SK-N-SH treated with all-trans-retinoic acid at 6 μM for 48 hours (cell line): ENCODE data around the gene LAMB4.
A peak's percentile ranks its signal among the peaks of the same experiment; 100 is the strongest.

ENCODE experiments used
- ATAC-seq: fragments of 200-7000 bp; cut with Tn5 transposase; 3 replicates; pipeline ENCODE4 v1.9.1; 2020; ENCODE audit warnings: mild to moderate bottlenecking, moderate library complexity
- ARNTL ChIP-seq: fragments of 450-650 bp; formaldehyde crosslinking; IDR thresholded peaks from 2 replicates; pipeline ENCODE4 v1.5.0; 2020; ENCODE audit warnings: low read depth, mild to moderate bottlenecking, moderate library complexity, borderline replicate concordance
- BACH2 ChIP-seq: fragments of 250-450 bp; sonication (Bioruptor Pico); IDR thresholded peaks from 2 replicates; pipeline ENCODE4 v1.9.0; 2021; ENCODE audit warnings: mild to moderate bottlenecking, borderline replicate concordance
- CSDC2 ChIP-seq: fragments of 250-450 bp; sonication (Bioruptor Pico); IDR thresholded peaks from 2 replicates; pipeline ENCODE4 v1.5.0; 2020; ENCODE audit warnings: mild to moderate bottlenecking, moderate library complexity
- ESRRG ChIP-seq: fragments of 250-450 bp; sonication (Bioruptor Pico); IDR thresholded peaks from 2 replicates; pipeline ENCODE4 v1.6.1; 2021; ENCODE audit warnings: mild to moderate bottlenecking
- GLIS3 ChIP-seq: fragments of 250-450 bp; sonication (Bioruptor Pico); IDR thresholded peaks from 2 replicates; pipeline ENCODE4 v1.5.0; 2020; ENCODE audit warnings: mild to moderate bottlenecking, moderate library complexity
- ISL1 ChIP-seq: fragments of 250-450 bp; sonication (Bioruptor Pico); IDR thresholded peaks from 2 replicates; pipeline ENCODE4 v2.1.2; 2022; ENCODE audit warnings: mild to moderate bottlenecking, moderate library complexity
- OSR1 ChIP-seq: fragments of 250-450 bp; sonication (Bioruptor Pico); IDR thresholded peaks from 2 replicates; pipeline ENCODE4 v1.8.0; 2022; ENCODE audit warnings: moderate library complexity, mild to moderate bottlenecking, inconsistent platforms
- PPARA ChIP-seq: fragments of 250-450 bp; sonication (Bioruptor Pico); IDR thresholded peaks from 2 replicates; pipeline ENCODE4 v1.5.0; 2020; ENCODE audit warnings: mild to moderate bottlenecking, borderline replicate concordance
- RARB ChIP-seq: fragments of 250-450 bp; sonication (Bioruptor Pico); IDR thresholded peaks from 2 replicates; pipeline ENCODE4 v1.8.0; 2021; ENCODE audit warnings: mild to moderate bottlenecking, moderate library complexity
- SNAI2 ChIP-seq: fragments of 250-450 bp; sonication (Bioruptor Pico); IDR thresholded peaks from 2 replicates; pipeline ENCODE4 v1.5.0; 2020; ENCODE audit warnings: mild to moderate bottlenecking, moderate library complexity
- TCF4 ChIP-seq: fragments of 250-450 bp; sonication (Bioruptor Pico); IDR thresholded peaks from 2 replicates; pipeline ENCODE4 v1.8.0; 2021; ENCODE audit warnings: mild to moderate bottlenecking, moderate library complexity, borderline replicate concordance
- TOX ChIP-seq: fragments of 250-450 bp; sonication (Bioruptor Pico); IDR thresholded peaks from 2 replicates; pipeline ENCODE4 v1.8.0; 2021; ENCODE audit warnings: mild to moderate bottlenecking, moderate library complexity, borderline replicate concordance
- ZC3H10 ChIP-seq: fragments of 250-450 bp; sonication (Bioruptor Pico); IDR thresholded peaks from 2 replicates; pipeline ENCODE4 v1.5.1; 2021; ENCODE audit warnings: mild to moderate bottlenecking, moderate library complexity
- ZFP3 ChIP-seq: fragments of 250-450 bp; sonication (Bioruptor Pico); IDR thresholded peaks from 2 replicates; pipeline ENCODE4 v1.5.0; 2020; ENCODE audit warnings: mild to moderate bottlenecking, moderate library complexity
- ZFP30 ChIP-seq: fragments of 450-650 bp; formaldehyde crosslinking; IDR thresholded peaks from 2 replicates; pipeline ENCODE4 v1.5.0; 2022; ENCODE audit warnings: mild to moderate bottlenecking, moderate library complexity
- ZNF565 ChIP-seq: fragments of 450-650 bp; formaldehyde crosslinking; conservative IDR thresholded peaks from 2 replicates; pipeline ENCODE4 v1.5.0; 2020; ENCODE audit warnings: low read depth, mild to moderate bottlenecking, moderate library complexity
- ZNF70 ChIP-seq: fragments of 450-650 bp; formaldehyde crosslinking; IDR thresholded peaks from 2 replicates; pipeline ENCODE4 v1.5.0; 2020; ENCODE audit warnings: mild to moderate bottlenecking, moderate library complexity
- ZNF8 ChIP-seq: fragments of 450-650 bp; formaldehyde crosslinking; IDR thresholded peaks from 2 replicates; pipeline ENCODE4 v1.5.0; 2020; ENCODE audit warnings: mild to moderate bottlenecking, moderate library complexity
- TF ChIP-seq, protein P1 (sequence below): fragments of 250-450 bp; sonication (Bioruptor Pico); IDR thresholded peaks from 2 replicates; pipeline ENCODE4 v1.5.1; 2021; ENCODE audit warnings: mild to moderate bottlenecking, moderate library complexity
- TF ChIP-seq, protein P2 (sequence below): fragments of 250-450 bp; sonication (Bioruptor Pico); IDR thresholded peaks from 2 replicates; pipeline ENCODE4 v1.5.1; 2020; ENCODE audit warnings: low read depth, mild to moderate bottlenecking, moderate library complexity
- TF ChIP-seq, protein P3 (sequence below): fragments of 250-450 bp; sonication (Bioruptor Pico); IDR thresholded peaks from 2 replicates; pipeline ENCODE4 v1.5.0; 2020; ENCODE audit warnings: mild to moderate bottlenecking, moderate library complexity
- TF ChIP-seq, protein P4 (sequence below): fragments of 250-450 bp; sonication (Bioruptor Pico); IDR thresholded peaks from 2 replicates; pipeline ENCODE4 v1.8.0; 2020; ENCODE audit warnings: mild to moderate bottlenecking, moderate library complexity, borderline replicate concordance
- TF ChIP-seq, protein P5 (sequence below): fragments of 250-450 bp; sonication (Bioruptor Pico); IDR thresholded peaks from 2 replicates; pipeline ENCODE4 v1.8.0; 2021; ENCODE audit warnings: low read depth, mild to moderate bottlenecking, moderate library complexity, borderline replicate concordance

Gene LAMB4

DNA sequence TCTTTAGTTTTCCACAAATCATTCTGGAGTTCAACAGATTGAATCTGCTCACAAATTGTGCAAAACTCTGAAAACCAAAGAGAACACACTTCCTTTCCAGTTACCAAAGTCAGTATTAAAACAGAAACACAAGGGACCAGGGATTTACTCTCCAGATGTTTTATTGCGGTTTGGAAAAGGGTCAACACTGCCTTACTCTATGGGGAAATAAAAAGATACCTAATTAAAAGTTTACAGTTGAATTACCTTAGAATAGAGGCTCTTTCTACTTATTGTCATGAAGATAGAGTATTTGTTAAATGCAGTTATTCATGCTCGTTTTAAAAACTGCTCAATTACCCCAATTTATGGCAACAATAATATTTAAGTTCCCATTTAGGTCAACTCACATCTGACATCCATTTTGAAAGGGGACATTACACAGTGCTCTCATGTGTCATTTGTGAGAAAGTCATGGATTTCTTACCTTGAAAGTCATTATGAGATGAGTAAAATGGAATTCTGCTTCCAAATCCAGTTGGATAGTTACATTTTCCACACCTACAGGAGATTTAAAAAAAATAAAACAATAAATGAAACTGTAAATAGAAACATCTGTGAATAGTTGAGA lies 135.6 kb downstream of the LAMB4 start (continued):
- TF ChIP-seq, protein P1, sequence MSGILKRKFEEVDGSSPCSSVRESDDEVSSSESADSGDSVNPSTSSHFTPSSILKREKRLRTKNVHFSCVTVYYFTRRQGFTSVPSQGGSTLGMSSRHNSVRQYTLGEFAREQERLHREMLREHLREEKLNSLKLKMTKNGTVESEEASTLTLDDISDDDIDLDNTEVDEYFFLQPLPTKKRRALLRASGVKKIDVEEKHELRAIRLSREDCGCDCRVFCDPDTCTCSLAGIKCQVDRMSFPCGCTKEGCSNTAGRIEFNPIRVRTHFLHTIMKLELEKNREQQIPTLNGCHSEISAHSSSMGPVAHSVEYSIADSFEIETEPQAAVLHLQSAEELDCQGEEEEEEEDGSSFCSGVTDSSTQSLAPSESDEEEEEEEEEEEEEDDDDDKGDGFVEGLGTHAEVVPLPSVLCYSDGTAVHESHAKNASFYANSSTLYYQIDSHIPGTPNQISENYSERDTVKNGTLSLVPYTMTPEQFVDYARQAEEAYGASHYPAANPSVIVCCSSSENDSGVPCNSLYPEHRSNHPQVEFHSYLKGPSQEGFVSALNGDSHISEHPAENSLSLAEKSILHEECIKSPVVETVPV (CRISPR knock-in tag): no peak
- TF ChIP-seq ZC3H10 (no peak), OSR1 (CRISPR knock-in tag) (no peak), TCF4 (CRISPR knock-in tag) (no peak), CSDC2 (CRISPR knock-in tag) (no peak), ZNF70 (CRISPR knock-in tag) (no peak), ZNF8 (no peak), RARB (CRISPR knock-in tag) (no peak), ESRRG (CRISPR knock-in tag) (no peak), ZFP30 (CRISPR knock-in tag) (no peak), TOX (CRISPR knock-in tag) (no peak)
- TF ChIP-seq, protein P2, sequence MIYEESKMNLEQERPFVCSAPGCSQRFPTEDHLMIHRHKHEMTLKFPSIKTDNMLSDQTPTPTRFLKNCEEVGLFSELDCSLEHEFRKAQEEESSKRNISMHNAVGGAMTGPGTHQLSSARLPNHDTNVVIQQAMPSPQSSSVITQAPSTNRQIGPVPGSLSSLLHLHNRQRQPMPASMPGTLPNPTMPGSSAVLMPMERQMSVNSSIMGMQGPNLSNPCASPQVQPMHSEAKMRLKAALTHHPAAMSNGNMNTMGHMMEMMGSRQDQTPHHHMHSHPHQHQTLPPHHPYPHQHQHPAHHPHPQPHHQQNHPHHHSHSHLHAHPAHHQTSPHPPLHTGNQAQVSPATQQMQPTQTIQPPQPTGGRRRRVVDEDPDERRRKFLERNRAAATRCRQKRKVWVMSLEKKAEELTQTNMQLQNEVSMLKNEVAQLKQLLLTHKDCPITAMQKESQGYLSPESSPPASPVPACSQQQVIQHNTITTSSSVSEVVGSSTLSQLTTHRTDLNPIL (CRISPR knock-in tag): no peak

DNA sequence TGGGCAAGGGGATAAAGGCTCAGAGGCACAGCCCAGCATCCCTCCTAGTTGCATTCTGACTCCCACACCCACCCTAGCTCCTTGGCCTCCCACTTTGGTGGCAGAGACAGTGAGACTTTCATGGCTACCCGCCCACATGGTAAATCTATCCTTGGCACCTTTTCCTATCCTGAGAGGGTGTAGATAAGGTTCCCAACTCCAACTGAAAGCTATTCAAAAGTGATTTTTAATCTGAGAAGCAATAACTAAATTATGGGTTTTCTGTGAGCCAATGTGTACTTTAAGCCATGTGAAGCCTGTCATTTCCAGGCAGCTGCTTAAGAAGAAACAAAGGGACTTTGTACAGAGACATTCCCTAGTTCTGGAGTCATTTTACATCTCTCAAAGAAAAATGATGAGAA lies 136.3 kb downstream of the LAMB4 start:
- ATAC-seq: no peak
- TF ChIP-seq, protein P3, sequence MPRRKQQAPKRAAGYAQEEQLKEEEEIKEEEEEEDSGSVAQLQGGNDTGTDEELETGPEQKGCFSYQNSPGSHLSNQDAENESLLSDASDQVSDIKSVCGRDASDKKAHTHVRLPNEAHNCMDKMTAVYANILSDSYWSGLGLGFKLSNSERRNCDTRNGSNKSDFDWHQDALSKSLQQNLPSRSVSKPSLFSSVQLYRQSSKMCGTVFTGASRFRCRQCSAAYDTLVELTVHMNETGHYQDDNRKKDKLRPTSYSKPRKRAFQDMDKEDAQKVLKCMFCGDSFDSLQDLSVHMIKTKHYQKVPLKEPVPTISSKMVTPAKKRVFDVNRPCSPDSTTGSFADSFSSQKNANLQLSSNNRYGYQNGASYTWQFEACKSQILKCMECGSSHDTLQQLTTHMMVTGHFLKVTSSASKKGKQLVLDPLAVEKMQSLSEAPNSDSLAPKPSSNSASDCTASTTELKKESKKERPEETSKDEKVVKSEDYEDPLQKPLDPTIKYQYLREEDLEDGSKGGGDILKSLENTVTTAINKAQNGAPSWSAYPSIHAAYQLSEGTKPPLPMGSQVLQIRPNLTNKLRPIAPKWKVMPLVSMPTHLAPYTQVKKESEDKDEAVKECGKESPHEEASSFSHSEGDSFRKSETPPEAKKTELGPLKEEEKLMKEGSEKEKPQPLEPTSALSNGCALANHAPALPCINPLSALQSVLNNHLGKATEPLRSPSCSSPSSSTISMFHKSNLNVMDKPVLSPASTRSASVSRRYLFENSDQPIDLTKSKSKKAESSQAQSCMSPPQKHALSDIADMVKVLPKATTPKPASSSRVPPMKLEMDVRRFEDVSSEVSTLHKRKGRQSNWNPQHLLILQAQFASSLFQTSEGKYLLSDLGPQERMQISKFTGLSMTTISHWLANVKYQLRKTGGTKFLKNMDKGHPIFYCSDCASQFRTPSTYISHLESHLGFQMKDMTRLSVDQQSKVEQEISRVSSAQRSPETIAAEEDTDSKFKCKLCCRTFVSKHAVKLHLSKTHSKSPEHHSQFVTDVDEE (CRISPR knock-in tag): no peak
- no peak for TF ChIP-seq ZNF70 (CRISPR knock-in tag)
- TF ChIP-seq BACH2 (CRISPR knock-in tag): no peak
- TF ChIP-seq, protein P4, sequence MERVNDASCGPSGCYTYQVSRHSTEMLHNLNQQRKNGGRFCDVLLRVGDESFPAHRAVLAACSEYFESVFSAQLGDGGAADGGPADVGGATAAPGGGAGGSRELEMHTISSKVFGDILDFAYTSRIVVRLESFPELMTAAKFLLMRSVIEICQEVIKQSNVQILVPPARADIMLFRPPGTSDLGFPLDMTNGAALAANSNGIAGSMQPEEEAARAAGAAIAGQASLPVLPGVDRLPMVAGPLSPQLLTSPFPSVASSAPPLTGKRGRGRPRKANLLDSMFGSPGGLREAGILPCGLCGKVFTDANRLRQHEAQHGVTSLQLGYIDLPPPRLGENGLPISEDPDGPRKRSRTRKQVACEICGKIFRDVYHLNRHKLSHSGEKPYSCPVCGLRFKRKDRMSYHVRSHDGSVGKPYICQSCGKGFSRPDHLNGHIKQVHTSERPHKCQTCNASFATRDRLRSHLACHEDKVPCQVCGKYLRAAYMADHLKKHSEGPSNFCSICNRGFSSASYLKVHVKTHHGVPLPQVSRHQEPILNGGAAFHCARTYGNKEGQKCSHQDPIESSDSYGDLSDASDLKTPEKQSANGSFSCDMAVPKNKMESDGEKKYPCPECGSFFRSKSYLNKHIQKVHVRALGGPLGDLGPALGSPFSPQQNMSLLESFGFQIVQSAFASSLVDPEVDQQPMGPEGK: no peak
- TF ChIP-seq CSDC2 (CRISPR knock-in tag): no peak
- TF ChIP-seq ZFP30 (CRISPR knock-in tag): no peak
- TF ChIP-seq ARNTL (CRISPR knock-in tag): no peak
- no peak for TF ChIP-seq ZNF565 (CRISPR knock-in tag)
- TF ChIP-seq RARB (CRISPR knock-in tag): no peak
- no peak for TF ChIP-seq PPARA (CRISPR knock-in tag)
- TF ChIP-seq ESRRG (CRISPR knock-in tag): no peak
- 0 out of 2 replicates have a peak, but pooled peaks have one; percentile 28 for TF ChIP-seq ZNF8
- TF ChIP-seq OSR1 (CRISPR knock-in tag): no peak
- no peak for TF ChIP-seq GLIS3
- peak; percentile 94 for TF ChIP-seq ISL1 (CRISPR knock-in tag)
- peak; percentile 64; the same call in 1 of the 2 replicates for TF ChIP-seq ZFP3
- no peak for TF ChIP-seq TCF4 (CRISPR knock-in tag)
- no peak for TF ChIP-seq ZC3H10
- TF ChIP-seq, protein P1 (CRISPR knock-in tag): no peak
- TF ChIP-seq, protein P5, sequence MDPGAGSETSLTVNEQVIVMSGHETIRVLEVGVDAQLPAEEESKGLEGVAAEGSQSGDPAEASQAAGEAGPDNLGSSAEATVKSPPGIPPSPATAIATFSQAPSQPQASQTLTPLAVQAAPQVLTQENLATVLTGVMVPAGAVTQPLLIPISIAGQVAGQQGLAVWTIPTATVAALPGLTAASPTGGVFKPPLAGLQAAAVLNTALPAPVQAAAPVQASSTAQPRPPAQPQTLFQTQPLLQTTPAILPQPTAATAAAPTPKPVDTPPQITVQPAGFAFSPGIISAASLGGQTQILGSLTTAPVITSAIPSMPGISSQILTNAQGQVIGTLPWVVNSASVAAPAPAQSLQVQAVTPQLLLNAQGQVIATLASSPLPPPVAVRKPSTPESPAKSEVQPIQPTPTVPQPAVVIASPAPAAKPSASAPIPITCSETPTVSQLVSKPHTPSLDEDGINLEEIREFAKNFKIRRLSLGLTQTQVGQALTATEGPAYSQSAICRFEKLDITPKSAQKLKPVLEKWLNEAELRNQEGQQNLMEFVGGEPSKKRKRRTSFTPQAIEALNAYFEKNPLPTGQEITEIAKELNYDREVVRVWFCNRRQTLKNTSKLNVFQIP (CRISPR knock-in tag): no peak
- no peak for TF ChIP-seq TOX (CRISPR knock-in tag)
- TF ChIP-seq, protein P2 (CRISPR knock-in tag): no peak
- no peak for TF ChIP-seq SNAI2
